Karpas-422 (cell line): Measurements from ENCODE around the gene CCDC170. TPM values are rescaled to one million over a fixed set of nuclear protein-coding genes. Genes with fewer than 3 reads are reported as not detected.

ENCODE experiments used
- DNase-seq: peaks from one replicate; pipeline ENCODE4 v3.0.0-alpha.2; 2015
- H2AFZ ChIP-seq: fragments of 200-600 bp; sonication (generic); 2 replicates; pipeline ENCODE4 v1.6.1; 2014; ENCODE audit warnings: antibody characterized with exemption, low read length, mixed read lengths
- H3K27ac ChIP-seq: fragments of 200-600 bp; sonication (generic); 2 replicates; pipeline ENCODE4 v1.5.1; 2014; ENCODE audit warnings: mild to moderate bottlenecking, low read length, moderate library complexity
- H3K27me3 ChIP-seq: fragments of 200-600 bp; sonication (generic); 2 replicates; pipeline ENCODE4 v1.6.1; 2014; ENCODE audit warnings: low read length, mixed read lengths
- H3K36me3 ChIP-seq: fragments of 200-600 bp; sonication (generic); 2 replicates; pipeline ENCODE4 v1.6.1; 2014; ENCODE audit warnings: low read length, mixed read lengths; ENCODE audit not compliant: insufficient read depth
- H3K4me1 ChIP-seq: fragments of 200-600 bp; sonication (generic); 2 replicates; pipeline ENCODE4 v1.6.1; 2014; ENCODE audit warnings: mild to moderate bottlenecking, low read length, mixed read lengths
- H3K4me2 ChIP-seq: fragments of 200-600 bp; sonication (generic); 2 replicates; pipeline ENCODE4 v1.6.1; 2014; ENCODE audit warnings: low read length, low read depth, mild to moderate bottlenecking; ENCODE audit not compliant: poor library complexity, severe bottlenecking
- H3K4me3 ChIP-seq: fragments of 200-600 bp; sonication (generic); 2 replicates; pipeline ENCODE4 v1.5.1; 2014; ENCODE audit warnings: mild to moderate bottlenecking, antibody characterized with exemption, low read length, mixed read lengths
- H3K79me2 ChIP-seq: fragments of 200-600 bp; sonication (generic); 2 replicates; pipeline ENCODE4 v1.6.1; 2014; ENCODE audit warnings: mild to moderate bottlenecking, low read length, mixed read lengths
- H3K9ac ChIP-seq: fragments of 200-600 bp; sonication (generic); 2 replicates; pipeline ENCODE4 v1.6.0; 2014; ENCODE audit warnings: low read length
- H3K9me2 ChIP-seq: fragments of 200-600 bp; sonication (generic), shearing (Covaris generic); replicated peaks from 2 replicates; pipeline ENCODE4 v1.6.0; 2014; ENCODE audit warnings: mild to moderate bottlenecking, low read length, moderate library complexity; ENCODE audit not compliant: insufficient read depth
- H3K9me3 ChIP-seq: fragments of 300-700, 200-600 bp; sonication (generic); 2 replicates; pipeline ENCODE4 v1.6.1; 2014; ENCODE audit warnings: low read length, mixed read lengths
- H4K20me1 ChIP-seq: fragments of 200-600 bp; sonication (generic); 2 replicates; pipeline ENCODE4 v1.6.1; 2014; ENCODE audit warnings: mild to moderate bottlenecking, antibody characterized with exemption, low read length, low read depth; ENCODE audit not compliant: insufficient read depth
- total RNA-seq: library from RNA; depleted of rRNA; stranded (reverse); fragments of >200 nt; shearing (Covaris generic); gene quantifications from 2 replicates; pipeline ENCODE4 v1.2.3, GENCODE V29; 2014; ENCODE audit warnings: low replicate concordance

Gene CCDC170
- total RNA-seq, 1 experiment from 2014 or later, result not detected

DNA sequence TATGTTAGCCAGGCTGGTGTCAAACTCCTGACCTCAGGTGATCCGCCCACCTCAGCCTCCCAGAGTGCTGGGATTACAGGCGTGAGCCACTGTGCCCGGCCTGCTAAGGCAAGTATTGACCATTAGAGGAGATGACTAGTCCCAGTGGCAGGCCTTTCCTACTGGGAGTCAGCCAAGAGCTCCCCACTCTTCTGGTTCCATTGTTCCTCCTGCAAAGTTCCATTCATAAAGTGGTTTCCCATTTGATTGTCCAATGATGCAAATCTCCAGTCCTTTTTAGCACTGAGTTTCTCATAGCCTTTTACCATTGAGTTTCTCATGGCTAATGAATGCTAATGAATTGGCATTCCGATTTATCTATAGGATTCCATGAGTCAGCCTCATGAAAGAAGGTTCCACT is 165.4 kb downstream of the CCDC170 start:
- Histone ChIP-seq H3K4me3 (no peak overlapping the region), H3K9me3 (peaks cover 10% of the 10 kb centered on the region; the same call in 1 of the 2 replicates), H3K4me2 (no peak overlapping the region), H3K36me3 (no peaks in the 10 kb centered on the region), H3K79me2 (no peaks in the 10 kb centered on the region), H4K20me1 (no peaks in the 10 kb centered on the region), H2AFZ (no peak overlapping the region), H3K27me3 (no peaks in the 10 kb centered on the region), H3K4me1 (no peaks in the 10 kb centered on the region), H3K9ac (no peak overlapping the region), H3K9me2 (no peaks in the 10 kb centered on the region), H3K27ac (no peak overlapping the region)
- DNase-seq, result no peak

DNA sequence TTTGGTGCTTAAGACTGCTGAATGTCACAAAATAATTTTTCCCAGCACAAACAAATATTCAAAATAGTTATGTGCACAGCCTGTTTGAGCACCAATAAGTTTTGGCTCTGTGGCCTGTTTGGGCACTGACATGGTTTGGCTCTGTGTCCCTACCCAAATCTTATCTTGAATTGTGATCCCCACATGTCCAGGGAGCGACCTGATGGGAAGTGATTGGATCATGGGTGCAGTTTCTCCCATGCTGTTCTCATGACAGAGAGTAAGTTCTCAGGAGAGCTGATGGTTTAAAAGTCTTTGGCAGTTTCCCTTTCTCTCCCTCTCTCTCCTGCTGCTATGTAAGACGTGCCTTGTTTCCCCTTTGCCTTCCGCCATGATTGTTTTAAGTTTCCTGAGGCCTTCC is 167.7 kb downstream of the CCDC170 start:
- Histone ChIP-seq H3K4me3 (no peak overlapping the region), H2AFZ (no peak overlapping the region), H3K36me3 (no peaks in the 10 kb centered on the region), H3K9me3 (no peaks in the 10 kb centered on the region), H3K9me2 (no peaks in the 10 kb centered on the region), H4K20me1 (no peaks in the 10 kb centered on the region), H3K4me1 (no peaks in the 10 kb centered on the region), H3K4me2 (no peak overlapping the region), H3K79me2 (no peaks in the 10 kb centered on the region), H3K27ac (no peak overlapping the region), H3K27me3 (no peaks in the 10 kb centered on the region), H3K9ac (no peak overlapping the region)
- no peak for DNase-seq

DNA sequence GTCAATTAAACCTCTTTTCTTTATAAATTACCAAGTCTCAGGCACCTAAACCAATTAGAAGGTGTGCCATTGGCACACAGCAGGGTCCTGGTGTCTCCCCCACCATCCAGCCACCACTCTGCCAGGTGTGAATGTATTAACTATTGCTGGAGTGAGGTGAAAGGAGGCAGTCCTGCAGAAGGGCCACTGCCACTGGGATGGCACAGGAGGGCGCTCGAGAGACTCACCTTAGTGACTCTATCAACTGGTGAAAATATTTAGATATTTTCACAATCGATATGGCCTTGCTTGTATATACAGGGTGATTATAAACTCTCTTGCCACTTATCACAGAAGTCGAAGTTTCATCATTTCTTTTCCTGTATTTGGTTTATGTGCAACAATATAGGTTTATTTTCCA is 168.1 kb downstream of the CCDC170 start:
- Histone ChIP-seq H2AFZ (peak overlapping the region; percentile 24; the same call in 1 of the 2 replicates), H4K20me1 (no peaks in the 10 kb centered on the region), H3K79me2 (no peaks in the 10 kb centered on the region), H3K36me3 (no peaks in the 10 kb centered on the region), H3K4me2 (no peak overlapping the region), H3K27me3 (no peaks in the 10 kb centered on the region), H3K4me3 (no peak overlapping the region), H3K9ac (no peak overlapping the region), H3K27ac (no peak overlapping the region), H3K9me3 (no peaks in the 10 kb centered on the region), H3K4me1 (peaks cover 4% of the 10 kb centered on the region), H3K9me2 (no peaks in the 10 kb centered on the region)
- DNase-seq, result peak; percentile 81

DNA sequence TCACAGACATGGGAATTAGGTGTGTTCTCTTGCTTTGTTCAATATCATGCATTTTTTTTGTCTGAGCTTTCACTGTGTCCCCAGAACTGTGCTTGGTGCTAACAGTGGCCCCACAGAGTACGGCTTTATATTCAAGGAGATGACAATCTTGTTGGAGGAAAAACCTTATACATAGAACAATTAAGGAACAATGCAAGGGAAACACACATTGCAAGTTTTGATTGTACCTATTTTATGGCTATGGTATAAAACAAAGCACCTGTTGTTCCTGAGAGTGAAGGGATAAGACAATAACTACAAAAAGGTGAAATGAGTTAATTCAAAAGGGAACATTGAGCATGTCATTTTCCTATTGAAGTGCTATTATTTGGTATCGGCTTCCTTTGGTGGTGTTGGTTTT is 169.7 kb downstream of the CCDC170 start:
- Histone ChIP-seq H3K9me2 (no peaks in the 10 kb centered on the region), H3K27me3 (no peaks in the 10 kb centered on the region), H3K4me2 (no peak overlapping the region), H3K79me2 (no peaks in the 10 kb centered on the region), H3K9me3 (no peaks in the 10 kb centered on the region), H3K4me1 (peaks cover 4% of the 10 kb centered on the region), H3K36me3 (no peaks in the 10 kb centered on the region), H3K27ac (no peak overlapping the region), H2AFZ (no peak overlapping the region), H3K9ac (no peak overlapping the region), H3K4me3 (no peak overlapping the region), H4K20me1 (no peaks in the 10 kb centered on the region)
- no peak for DNase-seq

DNA sequence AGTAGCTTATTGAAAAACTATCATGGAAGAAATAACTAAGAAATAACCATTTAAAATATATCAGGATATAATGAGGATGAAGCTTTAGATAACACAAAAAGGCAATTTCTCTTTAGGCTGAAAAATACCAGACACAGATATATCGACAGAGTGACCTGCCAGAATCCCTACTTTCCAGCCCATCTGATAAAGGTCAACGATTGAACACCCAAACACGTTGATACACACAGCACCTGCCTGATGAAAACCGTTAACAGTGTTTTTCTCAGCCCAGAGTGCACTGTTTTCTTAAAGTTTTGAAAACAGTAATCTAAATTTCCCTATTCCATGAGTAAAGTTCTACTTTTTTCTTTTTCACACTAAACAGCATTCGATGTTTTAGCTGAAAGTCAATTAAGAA is 170.6 kb downstream of the CCDC170 start:
- H3K9me2 ChIP-seq, result no peaks in the 10 kb centered on the region
- no peak overlapping the region for H3K9ac ChIP-seq
- no peak overlapping the region for H3K4me3 ChIP-seq
- no peaks in the 10 kb centered on the region for H3K9me3 ChIP-seq
- H2AFZ ChIP-seq, result no peak overlapping the region
- no peaks in the 10 kb centered on the region for H3K79me2 ChIP-seq
- H3K36me3 ChIP-seq, result no peaks in the 10 kb centered on the region
- no peaks in the 10 kb centered on the region for H4K20me1 ChIP-seq
- no peaks in the 10 kb centered on the region for H3K27me3 ChIP-seq
- no peak for DNase-seq
- no peak overlapping the region for H3K4me2 ChIP-seq
- peaks cover 4% of the 10 kb centered on the region for H3K4me1 ChIP-seq
- H3K27ac ChIP-seq, result no peak overlapping the region

DNA sequence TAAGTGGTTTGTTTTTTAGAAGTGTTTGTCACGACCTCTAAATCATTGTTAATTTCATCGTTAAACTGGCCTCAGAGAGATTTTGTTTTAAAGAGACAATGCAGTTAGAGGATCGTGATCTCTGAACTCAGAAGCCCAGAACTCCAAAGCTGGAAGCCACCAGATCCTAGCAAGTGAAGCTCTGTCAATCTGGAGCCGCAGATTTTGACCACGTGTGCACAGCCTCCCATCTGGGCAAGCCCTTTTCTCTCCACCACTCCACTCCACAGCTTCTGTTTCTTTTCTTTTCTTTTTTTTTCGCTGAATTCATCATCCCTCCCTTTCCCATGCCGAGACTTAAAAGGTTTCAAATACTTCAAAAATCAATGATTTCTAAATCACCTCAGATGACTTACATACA is 171.5 kb downstream of the CCDC170 start:
- DNase-seq, result no peak
- Histone ChIP-seq H3K79me2 (no peaks in the 10 kb centered on the region), H3K4me3 (no peak overlapping the region), H3K4me2 (no peak overlapping the region), H3K9me2 (no peaks in the 10 kb centered on the region), H3K9me3 (no peaks in the 10 kb centered on the region), H3K36me3 (no peaks in the 10 kb centered on the region), H2AFZ (no peak overlapping the region), H4K20me1 (no peaks in the 10 kb centered on the region), H3K9ac (no peak overlapping the region), H3K27ac (no peak overlapping the region), H3K27me3 (no peaks in the 10 kb centered on the region), H3K4me1 (peaks cover 4% of the 10 kb centered on the region)

DNA sequence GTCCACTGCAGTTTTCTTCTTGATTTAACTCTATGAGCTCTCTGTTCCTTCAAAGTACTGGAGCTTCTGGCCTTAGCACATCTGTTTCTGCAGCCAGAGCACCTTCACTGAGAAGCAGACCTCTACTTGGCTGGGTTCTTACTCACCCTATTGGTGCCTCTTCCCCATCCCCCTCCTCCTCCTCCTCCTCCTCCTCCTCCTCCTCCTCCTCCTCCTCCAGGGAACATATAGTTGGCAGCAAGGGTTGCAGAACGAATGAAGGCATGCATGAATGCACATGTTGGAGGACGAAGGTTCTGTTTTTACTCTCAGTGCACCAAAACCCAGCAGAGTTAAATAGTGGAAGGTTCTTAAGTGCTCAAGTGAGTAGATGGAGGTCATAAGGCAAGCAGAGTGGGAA is 172.7 kb downstream of the CCDC170 start:
- no peak for DNase-seq
- no peaks in the 10 kb centered on the region for H3K36me3 ChIP-seq
- H4K20me1 ChIP-seq, result no peaks in the 10 kb centered on the region
- no peaks in the 10 kb centered on the region for H3K27me3 ChIP-seq
- peaks cover 4% of the 10 kb centered on the region for H3K4me1 ChIP-seq
- H3K27ac ChIP-seq, result no peak overlapping the region
- H3K4me3 ChIP-seq, result no peak overlapping the region
- H3K79me2 ChIP-seq, result no peaks in the 10 kb centered on the region
- no peaks in the 10 kb centered on the region for H3K9me3 ChIP-seq
- no peak overlapping the region for H3K4me2 ChIP-seq
- H3K9ac ChIP-seq, result no peak overlapping the region
- H3K9me2 ChIP-seq, result no peaks in the 10 kb centered on the region
- no peak overlapping the region for H2AFZ ChIP-seq

DNA sequence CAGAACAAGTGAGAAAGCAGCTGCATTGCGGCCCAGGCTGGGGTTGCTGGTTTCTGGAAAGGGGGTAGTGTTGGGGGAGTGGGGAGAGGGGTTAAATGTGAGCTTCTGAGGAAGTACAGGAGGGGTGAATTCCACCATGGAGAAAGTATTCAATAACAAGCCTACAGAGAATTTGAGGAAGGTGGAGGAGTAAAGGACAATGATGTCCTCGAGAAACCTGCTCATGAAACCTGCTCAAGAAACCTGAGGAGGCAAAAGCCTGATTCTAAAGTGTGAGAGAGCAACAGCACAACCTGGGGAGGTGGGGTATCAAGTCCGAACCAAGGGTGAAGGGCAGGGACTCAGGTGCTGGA is 175.4 kb downstream of the CCDC170 start:
- no peaks in the 10 kb centered on the region for H3K27me3 ChIP-seq
- H3K27ac ChIP-seq, result no peak overlapping the region
- H3K9me3 ChIP-seq, result no peaks in the 10 kb centered on the region
- no peaks in the 10 kb centered on the region for H4K20me1 ChIP-seq
- H3K79me2 ChIP-seq, result no peaks in the 10 kb centered on the region
- H3K4me1 ChIP-seq, result peaks cover 4% of the 10 kb centered on the region
- H2AFZ ChIP-seq, result no peak overlapping the region; the same call in 1 of the 2 replicates
- no peaks in the 10 kb centered on the region for H3K9me2 ChIP-seq
- H3K9ac ChIP-seq, result no peak overlapping the region
- no peak for DNase-seq
- no peak overlapping the region for H3K4me2 ChIP-seq
- H3K4me3 ChIP-seq, result no peak overlapping the region
- no peaks in the 10 kb centered on the region for H3K36me3 ChIP-seq

DNA sequence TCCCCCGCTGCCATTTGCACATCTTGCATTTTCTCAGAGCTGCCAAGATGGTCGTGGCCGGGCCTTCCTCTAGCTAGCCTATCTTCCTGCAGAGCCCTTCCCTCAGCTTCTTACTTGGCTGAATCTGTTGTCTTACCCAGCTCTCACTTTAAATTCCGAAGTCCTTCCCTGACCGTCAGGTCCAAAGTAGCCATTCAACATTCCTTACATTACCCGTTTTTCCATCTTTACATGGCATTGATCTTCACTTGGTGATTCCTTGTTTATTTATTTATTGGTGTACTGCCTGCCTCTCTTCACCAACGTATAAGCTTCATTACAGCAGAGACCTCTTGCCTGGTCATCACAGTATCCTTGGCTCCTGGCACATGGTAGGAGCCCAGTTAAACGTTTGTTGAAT is 176.3 kb downstream of the CCDC170 start:
- no peak overlapping the region for H3K9ac ChIP-seq
- no peaks in the 10 kb centered on the region for H4K20me1 ChIP-seq
- no peak for DNase-seq
- H3K36me3 ChIP-seq, result no peaks in the 10 kb centered on the region
- H2AFZ ChIP-seq, result no peak overlapping the region
- H3K9me3 ChIP-seq, result no peaks in the 10 kb centered on the region
- peaks cover 5% of the 10 kb centered on the region for H3K4me1 ChIP-seq
- H3K27ac ChIP-seq, result no peak overlapping the region
- H3K4me2 ChIP-seq, result no peak overlapping the region
- no peaks in the 10 kb centered on the region for H3K79me2 ChIP-seq
- no peak overlapping the region for H3K4me3 ChIP-seq
- H3K9me2 ChIP-seq, result no peaks in the 10 kb centered on the region
- no peaks in the 10 kb centered on the region for H3K27me3 ChIP-seq
